H1 (cell line): ENCODE measurements around the gene WASHC4. TPM values are rescaled to one million over a fixed set of nuclear protein-coding genes. Genes with fewer than 3 reads are reported as not detected.

Experiments
- CTCF ChIA-PET: fragments of 300-600 bp; sonication (Branson Sonifier 250); formaldehyde crosslinking; loops from one replicate; lab custom pipeline; 2021; ENCODE audit not compliant: partially characterized antibody; lab: Charles Lee
- POLR2A ChIA-PET: fragments of 300-600 bp; sonication (Branson Sonifier 250); formaldehyde crosslinking; loops from one replicate; lab custom pipeline; 2021; ENCODE audit warnings: inconsistent platforms; ENCODE audit not compliant: partially characterized antibody; lab: Charles Lee
- DNase-seq, 2 experiments: peaks; one replicate each; pipeline versions ENCODE4 v3.0.0 to v3.0.0-alpha.2; 2010 to 2022; ENCODE audit warnings: low spot score in 2 of 2, low read depth in 1 of 2, mixed read lengths in 1 of 2
- FAIRE-seq: peaks from 2 replicates; lab custom pipeline; 2011; peaks lifted over from hg19 to GRCh38; lab: Jason Lieb, UNC
- H2AFZ ChIP-seq: 2 replicates; pipeline ENCODE4 v1.8.1; 2012; ENCODE audit warnings: low read length, inconsistent platforms
- H2AK5ac ChIP-seq: 2 replicates; pipeline ENCODE4 v1.6.1; 2013; ENCODE audit warnings: low read depth, low read length
- H2BK120ac ChIP-seq: replicated peaks from 2 replicates; pipeline ENCODE3; 2013; ENCODE audit warnings: low read depth, low read length, inconsistent platforms
- H2BK12ac ChIP-seq: 2 replicates; pipeline ENCODE4 v1.6.1; 2013; ENCODE audit warnings: low read depth, low read length
- H2BK15ac ChIP-seq: 2 replicates; pipeline ENCODE4 v1.6.1; 2013; ENCODE audit warnings: low read length
- H2BK20ac ChIP-seq: 2 replicates; pipeline ENCODE4 v1.6.1; 2013; ENCODE audit warnings: low read length
- H2BK5ac ChIP-seq: 2 replicates; pipeline ENCODE4 v1.6.1; 2013; ENCODE audit warnings: low read depth, low read length
- H3K14ac ChIP-seq: 2 replicates; pipeline ENCODE4 v1.6.1; 2013; ENCODE audit warnings: inconsistent platforms; ENCODE audit not compliant: insufficient read length
- H3K18ac ChIP-seq: 2 replicates; pipeline ENCODE4 v1.6.1; 2013; ENCODE audit warnings: low read length; ENCODE audit errors: extremely low read depth
- H3K23ac ChIP-seq: 2 replicates; pipeline ENCODE4 v1.6.1; 2013; ENCODE audit warnings: inconsistent platforms; ENCODE audit not compliant: insufficient read length
- H3K23me2 ChIP-seq: 2 replicates; pipeline ENCODE4 v1.6.1; 2013; ENCODE audit warnings: low read depth, low read length
- H3K27ac ChIP-seq: 2 replicates; pipeline ENCODE4 v1.6.1; 2011; ENCODE audit warnings: low read depth, low read length, inconsistent platforms
- H3K27me3 ChIP-seq, 4 experiments: replicated peaks in 1 of 4; 1 replicate in 1 of 4; 2 replicates in 3 of 4; pipeline versions ENCODE4 v1.6.1 to v1.8.1; 2011 to 2013; ENCODE audit warnings: low read length in 3 of 4, mild to moderate bottlenecking in 3 of 4, inconsistent platforms in 2 of 4, mixed read lengths in 2 of 4, moderate library complexity in 1 of 4; ENCODE audit not compliant: control insufficient read depth in 3 of 4, insufficient read depth in 3 of 4; ENCODE audit errors: extremely low read depth in 1 of 4
- H3K36me3 ChIP-seq, 4 experiments: 2 replicates each; pipeline versions ENCODE4 v1.6.1 to v1.8.1; 2011 to 2013; ENCODE audit warnings: mild to moderate bottlenecking in 4 of 4, low read length in 3 of 4, moderate library complexity in 2 of 4, control low read depth in 1 of 4, inconsistent platforms in 1 of 4; ENCODE audit not compliant: insufficient read depth in 4 of 4, control insufficient read depth in 2 of 4
- H3K4ac ChIP-seq: replicated peaks from 2 replicates; pipeline ENCODE3; 2013; ENCODE audit warnings: low read length, low read depth, mixed read lengths, inconsistent platforms; ENCODE audit not compliant: insufficient read length
- H3K4me1 ChIP-seq, 4 experiments: replicated peaks in 1 of 4; 1 replicate in 1 of 4; 2 replicates in 3 of 4; pipeline versions ENCODE4 v1.6.1 to v1.8.1; 2011 to 2013; ENCODE audit warnings: low read length in 3 of 4, inconsistent platforms in 2 of 4, mixed read lengths in 1 of 4; ENCODE audit not compliant: insufficient read depth in 4 of 4, control insufficient read depth in 3 of 4
- H3K4me2 ChIP-seq, 2 experiments: 2 replicates each; pipeline versions ENCODE4 v1.6.1 to v1.8.1; 2011 to 2013; ENCODE audit warnings: low read depth in 2 of 2, low read length in 2 of 2, control low read depth in 1 of 2, inconsistent platforms in 1 of 2, mild to moderate bottlenecking in 1 of 2; ENCODE audit not compliant: insufficient read depth in 1 of 2
- H3K4me3 ChIP-seq, 4 experiments: fragments of 200-600, 300-600 bp in 1 of 4; sonication (generic), shearing (Covaris generic), sonication (Bioruptor Twin) in 1 of 4; 2 replicates each; pipeline versions ENCODE4 v1.5.1 to v1.8.1; 2011 to 2016; ENCODE audit warnings: low read length in 4 of 4, low read depth in 3 of 4, control low read depth in 2 of 4, inconsistent platforms in 2 of 4, mild to moderate bottlenecking in 2 of 4, mixed read lengths in 1 of 4, moderate library complexity in 1 of 4; ENCODE audit not compliant: insufficient read depth in 2 of 4; ENCODE audit errors: extremely low read depth in 1 of 4
- H3K56ac ChIP-seq: replicated peaks from 2 replicates; pipeline ENCODE3; 2013; ENCODE audit warnings: low read depth, mild to moderate bottlenecking, mixed read lengths, low read length, inconsistent platforms; ENCODE audit not compliant: insufficient read length
- H3K79me1 ChIP-seq: 2 replicates; pipeline ENCODE4 v1.6.1; 2013; ENCODE audit warnings: low read depth, low read length, control low read depth
- H3K79me2 ChIP-seq, 2 experiments: 2 replicates each; pipeline versions ENCODE4 v1.6.1 to v1.8.1; 2012 to 2013; ENCODE audit warnings: low read length in 2 of 2, mild to moderate bottlenecking in 2 of 2, inconsistent platforms in 1 of 2; ENCODE audit not compliant: insufficient read depth in 2 of 2, control insufficient read depth in 1 of 2
- H3K9ac ChIP-seq, 4 experiments: replicated peaks in 1 of 4; 1 replicate in 1 of 4; 2 replicates in 3 of 4; pipeline versions ENCODE4 v1.6.1 to v1.8.1; 2011 to 2013; ENCODE audit warnings: low read depth in 3 of 4, low read length in 3 of 4, control low read depth in 2 of 4, mild to moderate bottlenecking in 2 of 4, moderate library complexity in 2 of 4, inconsistent platforms in 1 of 4; ENCODE audit errors: extremely low read depth in 1 of 4
- H3K9me3 ChIP-seq, 2 experiments: 2 replicates each; pipeline versions ENCODE4 v1.6.1 to v1.8.1; 2012 to 2013; ENCODE audit warnings: mild to moderate bottlenecking in 2 of 2, moderate library complexity in 2 of 2, control low read depth in 1 of 2, inconsistent platforms in 1 of 2, low read depth in 1 of 2, low read length in 1 of 2, mixed read lengths in 1 of 2; ENCODE audit not compliant: insufficient read depth in 2 of 2
- H4K20me1 ChIP-seq, 2 experiments: replicated peaks in 1 of 2; 2 replicates each; pipeline versions ENCODE3 to v1.8.1; 2011 to 2013; ENCODE audit warnings: inconsistent platforms in 2 of 2, low read length in 2 of 2, mild to moderate bottlenecking in 1 of 2; ENCODE audit not compliant: insufficient read depth in 2 of 2, control insufficient read depth in 1 of 2
- H4K5ac ChIP-seq: 2 replicates; pipeline ENCODE4 v1.6.1; 2013; ENCODE audit warnings: low read length, low read depth, mixed read lengths, inconsistent platforms; ENCODE audit not compliant: insufficient read length
- H4K8ac ChIP-seq: 2 replicates; pipeline ENCODE4 v1.8.0; 2013; ENCODE audit warnings: mild to moderate bottlenecking, moderate library complexity, low read length, inconsistent platforms; ENCODE audit not compliant: insufficient read depth; ENCODE audit errors: extremely low read depth
- H4K91ac ChIP-seq: replicated peaks from 2 replicates; pipeline ENCODE3; 2013; ENCODE audit warnings: low read length, mixed read lengths, inconsistent platforms; ENCODE audit not compliant: insufficient read length
- FOSL1 ChIP-seq: IDR thresholded peaks from 2 replicates; pipeline ENCODE4 v1.6.1; 2011; ENCODE audit warnings: mild to moderate bottlenecking, low read depth, low read length, moderate library complexity; ENCODE audit not compliant: insufficient read depth
- MAFK ChIP-seq: IDR thresholded peaks from 2 replicates; pipeline ENCODE4 v1.6.1; 2012; ENCODE audit warnings: low read depth, mild to moderate bottlenecking, improper control_type of control experiment, low read length
- WGBS, 2 experiments: shearing (Covaris generic) in 1 of 2; methylation state at CpG; one replicate each; pipeline versions ENCODE4 v1.1.6 to v1.1.7; 2013 to 2015; ENCODE audit warnings: low lambda C conversion rate in 2 of 2, mixed read lengths in 2 of 2, inconsistent platforms in 1 of 2, low coverage in 1 of 2, missing lambda C conversion rate in 1 of 2; ENCODE audit not compliant: insufficient replicate concordance in 2 of 2, insufficient coverage in 1 of 2, insufficient read length in 1 of 2; ENCODE audit errors: extremely low coverage in 1 of 2, missing lambda C conversion rate in 1 of 2; 5-methylcytosine and 5-hydroxymethylcytosine counted together
- polyA plus RNA-seq, 7 experiments: library from polyadenylated mRNA; depleted of rRNA in 3 of 7; stranded (reverse) in 5 of 7; unstranded in 2 of 7; fragments of >200 nt in 5 of 7; fragments of 200-250 nt in 2 of 7; gene quantifications; 1 replicate in 5 of 7; 2 replicates in 1 of 7; 4 replicates in 1 of 7; pipeline versions ENCODE4 v1.2.1 to v1.2.3, GENCODE V29; 2011 to 2013; ENCODE audit warnings: missing spikeins in 2 of 7, mixed read lengths in 2 of 7
- total RNA-seq: library from RNA; stranded (reverse); fragmentation: NEBNext Ultra II Directional; extraction: Animal tissue kit (Norgen Biotek cat#: 25700); gene quantifications from 2 replicates; pipeline ENCODE4 v1.2.1, GENCODE V29; 2021

Gene WASHC4
- total and polyA plus RNA-seq, 2 of the 8 experiments (the other 6 are each of a cell fraction or from before 2014, with no cell fraction given): 13.0 to 38.5 TPM

DNA sequence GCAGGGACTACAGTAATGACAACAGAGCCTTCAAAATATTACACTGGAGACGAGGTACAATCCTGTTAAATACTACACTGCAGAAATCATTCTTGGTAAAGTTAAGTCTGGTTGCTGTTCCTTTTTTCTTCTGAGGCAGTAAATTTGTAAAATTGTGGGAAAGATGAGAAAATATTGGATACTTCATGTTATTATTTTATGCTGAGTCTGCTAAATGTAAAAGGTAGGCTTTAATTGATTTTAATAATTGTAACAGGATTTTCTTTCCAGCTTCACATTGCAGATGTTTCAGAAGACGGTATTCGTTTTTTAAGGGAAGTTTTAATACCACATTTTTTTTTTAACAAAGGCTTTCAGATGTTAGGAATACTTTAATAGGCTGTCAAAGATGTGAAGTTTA, 62.6 kb downstream of the WASHC4 start:
- Histone ChIP-seq H3K4me2 (no peak overlapping the region), H2BK12ac (no peak overlapping the region), H3K36me3 (peaks cover 0 to 51% (median 15%) of the 10 kb centered on the region in 4 experiments; a peak in 7 of 8 replicates), H4K20me1 (no peaks in the 10 kb centered on the region), H2BK120ac (no peak overlapping the region), H4K5ac (no peak overlapping the region), H3K4ac (no peak overlapping the region), H3K56ac (no peak overlapping the region), H3K9ac (no peak overlapping the region), H3K4me1 (no peaks in the 10 kb centered on the region), H2BK15ac (no peak overlapping the region), H2BK5ac (no peak overlapping the region), H3K9me3 (no peaks in the 10 kb centered on the region), H2BK20ac (no peak overlapping the region), H3K27me3 (no peaks in the 10 kb centered on the region), H2AFZ (no peak overlapping the region), H3K14ac (no peak overlapping the region), H3K79me1 (no peaks in the 10 kb centered on the region), H3K23ac (no peak overlapping the region), H3K23me2 (no peaks in the 10 kb centered on the region), H4K91ac (no peak overlapping the region), H3K79me2 (no peaks in the 10 kb centered on the region), H3K18ac (no peak overlapping the region), H3K27ac (no peak overlapping the region), H3K4me3 (no peak overlapping the region), H2AK5ac (no peak overlapping the region), H4K8ac (no peak overlapping the region)
- DNase-seq (no peak), FAIRE-seq (no peak)
- POLR2A ChIA-PET: no interaction called here
- WGBS, 2 experiments: 90% methylated on average over 3 of the region's 3 CpGs; no CpG with 5 or more reads in 1 of the 2 experiments
- CTCF ChIA-PET: no interaction called here
- no peak for TF ChIP-seq FOSL1
- peak; percentile 84 for TF ChIP-seq MAFK
